NCI-H510A treated with DMSO at 0.1 percent for 48 hours (cell line): ENCODE measurements around the gene TPRKB.
A peak's percentile ranks its signal among the peaks of the same experiment; 100 is the strongest.
"Not testable (repeated sequence)": the region's sequence is repeated elsewhere in the genome, so short reads cannot be mapped to it uniquely, and the experiment has no call there.

Experiments used
- DNase-seq: peaks from one replicate; lab custom pipeline; 2025; lab: John Stamatoyannopoulos, UW

The TPRKB gene

GRCh38 chr2:73736855-73737779 is at the start of gene TPRKB:
TSS of gene TPRKB (minus strand) at chr2:73737345. CDS start at chr2:73734569, 2,776 bp downstream.
- DNase-seq: peak; percentile 94

DNA sequence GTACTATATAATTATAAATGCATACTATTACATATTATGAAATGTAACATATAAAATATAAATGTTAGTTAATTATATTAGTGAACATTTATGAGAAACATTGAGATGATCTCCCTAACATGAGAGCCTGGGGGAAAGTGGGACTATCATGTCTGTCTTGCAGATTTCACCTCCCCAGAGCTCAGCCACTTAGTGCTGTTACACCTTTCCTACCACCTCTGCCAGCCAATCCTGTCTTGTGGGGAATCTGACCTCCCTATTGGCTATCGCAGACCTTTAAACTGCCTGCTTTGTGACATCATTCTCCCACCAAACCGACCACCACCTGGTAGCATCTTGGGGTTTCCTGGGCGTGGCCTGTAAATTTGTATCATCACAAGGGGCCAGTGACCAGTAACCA is 46.7 kb upstream of the TPRKB start, which contains the start of gene C2orf78:
Gene C2orf78 (plus strand): TSS at position 301 of the 400 bp plus-strand sequence. CDS start 127 bp downstream, outside the sequence.
- not testable (repeated sequence) for DNase-seq

DNA sequence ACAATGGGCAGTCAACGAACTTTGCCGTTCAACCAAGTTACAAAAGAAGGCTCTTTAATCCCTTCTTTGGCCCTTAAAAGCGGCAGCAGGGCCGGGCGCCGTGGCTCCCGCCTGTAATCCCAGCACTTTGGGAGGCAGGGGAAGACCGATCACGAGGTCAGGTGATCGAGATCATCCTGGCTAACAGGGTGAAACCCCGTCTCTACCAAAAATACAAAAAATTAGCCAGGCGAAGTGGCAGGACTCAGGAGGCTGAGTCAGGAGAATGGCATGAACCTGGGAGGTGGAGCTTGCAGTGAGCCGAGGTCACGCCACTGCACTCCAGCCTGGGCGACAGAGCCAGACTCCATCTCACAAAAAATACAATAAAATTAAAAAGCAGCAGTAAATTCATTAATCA is 46.3 kb upstream of the TPRKB start:
- DNase-seq: not testable (repeated sequence)

DNA sequence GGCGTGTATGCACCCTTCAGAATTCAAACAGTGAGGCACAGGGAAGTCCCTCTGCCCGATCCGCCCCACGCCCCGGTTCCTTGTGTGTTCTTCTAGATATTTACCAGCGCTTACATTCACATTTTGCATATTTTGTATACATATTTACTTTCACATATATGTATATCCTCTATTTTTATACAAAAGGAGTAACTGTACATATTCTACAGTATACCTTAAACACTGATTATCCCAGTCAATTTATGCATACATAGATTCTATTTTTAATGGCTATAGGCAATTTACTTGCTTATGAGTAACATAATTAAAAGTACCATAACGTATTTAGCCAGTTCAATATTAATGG is 43.1 kb upstream of the TPRKB start:
- DNase-seq: no peak

GRCh38 chr2:73779467-73780236 is 42.5 kb upstream of the TPRKB start, which contains the start of gene DUSP11:
TSS of gene DUSP11 (minus strand) at chr2:73780103. CDS start at chr2:73779974, 129 bp downstream.
- peak; percentile 93 for DNase-seq

DNA sequence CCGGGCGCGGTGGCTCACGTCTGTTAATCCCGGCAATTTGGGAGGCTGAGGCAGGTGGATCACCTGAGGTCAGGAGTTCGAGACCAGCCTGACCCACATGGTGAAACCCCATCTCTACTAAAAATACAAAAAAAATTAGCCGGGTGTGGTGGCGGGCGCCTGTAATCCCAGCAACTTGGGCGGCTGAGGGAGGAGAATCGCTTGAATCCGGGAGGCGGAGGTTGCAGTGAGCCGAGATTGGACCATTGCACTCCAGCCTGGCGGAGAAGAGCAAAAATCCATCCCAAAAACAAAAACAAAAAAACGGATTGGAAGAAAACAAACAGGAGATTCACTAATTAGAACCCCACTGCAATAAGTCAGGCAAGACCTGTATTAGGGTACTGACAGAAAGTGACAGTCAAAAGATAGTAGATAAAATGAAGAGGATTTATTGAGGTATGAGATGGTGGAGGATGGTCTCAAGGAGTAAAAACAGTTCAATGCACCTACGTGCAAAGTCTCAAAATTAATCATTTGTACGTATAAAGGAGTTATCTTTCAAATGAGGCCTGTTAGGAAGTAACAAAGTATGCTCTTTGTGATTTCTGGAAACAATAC is 41.8 kb upstream of the TPRKB start:
- DNase-seq: not testable (repeated sequence)

- DNase-seq: no peak
Measured at GRCh38 chr2:73776869-73777519, 39.8 kb upstream of the TPRKB start.

DNA sequence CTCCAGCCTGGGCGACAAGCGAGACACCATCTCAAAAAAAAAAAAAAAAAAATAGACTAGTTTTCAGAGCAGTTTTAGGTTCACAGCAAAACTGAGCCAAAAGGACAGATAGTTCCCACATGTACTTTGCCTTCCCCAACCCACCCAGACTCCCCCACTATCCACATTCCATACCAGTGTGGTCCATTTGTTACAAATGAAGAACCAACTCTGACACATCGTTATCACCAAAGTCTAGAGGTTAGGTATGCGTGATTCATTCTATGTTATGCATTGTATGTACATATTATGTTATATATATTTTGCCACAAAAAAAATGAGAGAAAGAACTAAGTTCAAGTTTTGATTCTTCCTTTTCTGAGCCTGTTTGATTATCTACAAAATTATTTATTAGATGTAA is 39.2 kb upstream of the TPRKB start:
- DNase-seq: no peak

DNA sequence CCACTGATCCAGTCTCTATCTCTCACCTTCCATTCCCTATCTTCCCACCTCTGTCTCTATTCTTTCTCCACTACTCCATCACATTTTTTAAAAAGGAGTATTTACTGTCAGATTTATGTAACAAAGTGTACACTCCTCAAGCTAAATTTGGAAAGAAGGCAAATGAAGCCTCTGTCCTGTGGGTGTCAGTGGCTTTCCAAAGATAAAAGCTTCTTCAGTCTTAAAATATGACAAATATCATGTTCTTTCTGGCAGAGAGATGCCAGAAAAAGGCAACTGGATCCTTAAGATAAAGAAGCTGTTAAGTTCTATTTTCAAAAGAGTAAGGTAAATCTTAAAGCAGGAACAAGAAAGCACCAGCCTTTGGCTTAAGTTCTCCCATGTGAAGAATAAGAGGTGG is 35.7 kb upstream of the TPRKB start:
- no peak for DNase-seq

DNA sequence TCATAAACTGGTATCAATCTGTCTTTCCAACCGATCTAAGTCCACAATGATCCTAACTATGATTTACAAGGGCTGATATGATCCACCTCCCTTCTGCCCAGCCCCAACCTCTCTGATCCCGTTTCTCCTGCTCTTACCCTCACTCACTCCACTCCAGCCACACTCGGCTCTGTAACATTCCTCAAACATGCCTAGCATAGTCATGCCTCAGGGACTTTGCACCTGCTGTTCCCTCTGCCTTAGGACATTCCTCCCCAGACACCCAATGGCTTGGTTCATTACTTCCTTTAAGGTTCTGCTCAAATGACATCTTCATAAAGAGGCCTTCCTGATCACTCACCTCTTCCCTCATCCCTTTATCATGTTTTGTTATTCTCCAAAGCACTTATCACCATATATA is 33.6 kb upstream of the TPRKB start:
- no peak for DNase-seq

GRCh38 chr2:73766994-73767393 is 29.8 kb upstream of the TPRKB start:
- DNase-seq: no peak

- DNase-seq: no peak
Measured at GRCh38 chr2:73766349-73766748, 29.2 kb upstream of the TPRKB start.

DNA sequence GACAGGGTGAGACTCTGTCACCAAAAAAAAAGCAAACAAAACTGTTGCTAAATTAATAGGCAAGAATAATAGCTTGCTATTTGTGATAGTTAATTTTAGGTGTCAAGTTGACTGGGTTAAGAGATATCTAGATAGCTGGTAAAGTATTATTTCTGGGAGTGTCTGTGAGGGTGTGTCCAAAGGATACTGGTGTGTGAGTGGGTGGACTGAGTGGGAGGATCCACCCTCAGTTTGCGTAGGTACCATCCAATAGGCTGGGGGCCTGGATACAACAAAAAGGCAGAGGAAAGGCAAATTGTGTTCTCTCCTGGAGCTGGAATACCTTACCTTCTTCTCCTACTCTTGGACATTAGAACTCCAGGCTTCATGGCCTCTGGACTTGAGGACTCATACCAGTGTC is 27.8 kb upstream of the TPRKB start:
- no peak for DNase-seq

- no peak for DNase-seq
Measured at GRCh38 chr2:73762571-73762970, 25.4 kb upstream of the TPRKB start.

DNA sequence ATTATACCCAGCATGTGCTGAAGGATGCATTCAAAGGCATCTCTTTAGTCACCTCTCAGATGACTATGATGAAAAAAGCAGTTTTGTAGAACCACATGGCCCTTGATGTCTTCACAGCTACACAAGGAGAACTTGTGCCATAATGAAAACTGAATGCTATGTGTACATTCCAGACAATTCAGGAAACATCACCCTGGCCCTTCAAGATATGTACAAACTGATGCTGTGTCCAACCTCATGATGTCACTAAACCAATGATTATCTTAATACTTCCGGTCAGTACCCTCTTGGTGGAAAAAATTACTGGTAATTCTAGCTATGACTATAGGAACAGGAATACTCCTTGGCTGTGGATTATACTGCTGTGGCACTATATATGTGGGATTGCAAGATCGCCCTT is 22.8 kb upstream of the TPRKB start:
- no peak for DNase-seq

DNA sequence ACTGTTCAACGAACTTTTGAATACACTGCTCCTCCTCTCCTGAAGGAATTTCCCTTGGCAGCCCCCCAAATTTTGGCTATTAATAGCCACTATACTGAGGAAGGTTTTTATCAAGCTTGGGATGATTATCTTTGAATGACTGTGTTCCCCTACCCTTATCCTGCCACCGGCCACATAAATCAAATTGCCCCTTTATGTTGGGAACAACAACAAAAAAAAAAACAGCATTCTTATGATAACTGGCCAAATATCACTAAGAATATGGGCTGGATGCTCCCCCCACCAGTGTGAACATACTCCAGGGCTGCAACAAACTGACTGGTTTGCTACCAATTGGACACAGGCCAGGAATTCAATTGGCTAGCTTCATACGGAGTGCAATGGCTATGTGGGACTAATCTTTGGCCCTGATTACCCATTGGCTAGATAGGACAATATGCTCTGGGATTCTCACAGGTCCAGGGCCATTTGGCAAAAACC is 22.2 kb upstream of the TPRKB start:
- no peak for DNase-seq

DNA sequence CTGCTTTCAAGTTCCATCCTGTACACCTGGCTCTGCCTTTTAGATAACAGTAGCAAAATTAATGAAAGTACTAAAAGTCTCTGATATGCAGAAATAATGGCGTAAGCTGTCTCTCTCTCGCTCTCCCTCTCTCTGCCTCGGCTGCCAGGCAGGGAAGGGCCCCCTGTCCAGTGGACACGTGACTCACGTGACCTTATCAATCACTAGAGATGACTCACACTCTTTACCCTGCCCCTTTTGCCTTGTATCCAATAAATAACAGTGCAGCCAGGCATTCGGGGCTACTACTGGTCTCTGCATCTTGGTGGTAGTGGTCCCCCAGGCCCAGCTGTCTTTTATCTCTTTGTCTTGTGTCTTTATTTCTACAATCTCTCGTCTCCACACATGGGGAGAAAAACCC is 17.2 kb upstream of the TPRKB start:
- DNase-seq: not testable (repeated sequence)

- DNase-seq: no peak
Measured at GRCh38 chr2:73749314-73749713, 12.2 kb upstream of the TPRKB start.

DNA sequence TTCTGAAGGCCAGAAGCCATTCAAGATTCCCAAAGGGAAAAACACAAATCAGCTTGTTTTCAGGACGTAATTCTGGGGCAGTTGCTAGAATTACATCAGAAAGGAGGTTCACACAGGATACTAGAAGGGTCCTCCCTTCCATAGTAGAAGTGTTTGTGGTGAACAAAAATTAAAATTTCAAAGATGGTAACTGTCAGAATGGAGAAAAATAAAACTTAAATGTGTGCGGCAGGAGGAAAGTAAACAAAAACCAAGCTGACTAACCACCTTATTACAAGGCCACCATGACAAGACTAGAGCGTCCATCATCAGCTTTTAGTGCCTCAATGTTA is 9.7 kb upstream of the TPRKB start:
- no peak for DNase-seq

DNA sequence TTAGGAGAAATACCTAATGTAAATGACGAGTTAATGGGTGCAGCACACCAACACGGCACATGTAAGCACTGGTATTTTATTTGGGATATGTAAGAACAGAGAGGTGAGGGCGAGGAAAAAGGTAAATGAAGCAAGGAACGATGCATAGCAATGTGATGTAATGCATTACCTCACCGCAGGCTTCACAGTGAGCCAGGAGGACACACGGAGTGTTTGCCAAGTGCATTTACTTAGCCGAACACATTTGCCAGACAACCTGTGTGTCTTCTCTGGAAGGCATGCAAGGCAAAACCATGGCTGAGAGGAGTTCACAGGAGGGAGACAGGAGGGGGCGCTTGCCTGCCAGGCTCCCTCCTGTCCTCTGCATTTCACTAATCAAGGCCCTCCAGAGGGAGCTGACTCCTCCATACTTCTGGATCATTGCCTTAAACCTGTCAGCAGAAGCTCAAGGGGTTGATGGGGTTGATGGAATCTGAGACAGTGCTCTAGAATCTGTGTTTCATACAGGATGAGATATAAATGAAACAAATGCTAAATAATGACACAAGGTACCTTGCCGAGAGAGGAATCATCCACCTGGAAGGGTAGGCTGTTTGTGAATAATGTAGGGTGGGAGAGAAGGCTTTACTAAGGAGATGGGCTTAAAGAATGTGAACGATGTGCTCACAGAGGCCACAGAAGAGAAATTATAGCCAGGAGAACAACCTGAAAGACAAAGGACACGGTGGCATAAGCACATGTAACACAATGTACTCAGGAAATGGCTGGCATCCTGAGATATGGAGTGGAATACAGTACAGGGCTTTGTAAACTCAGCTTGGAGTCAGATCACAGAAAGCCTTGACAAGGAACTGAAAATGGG is 9.1 kb upstream of the TPRKB start:
- DNase-seq: no peak

DNA sequence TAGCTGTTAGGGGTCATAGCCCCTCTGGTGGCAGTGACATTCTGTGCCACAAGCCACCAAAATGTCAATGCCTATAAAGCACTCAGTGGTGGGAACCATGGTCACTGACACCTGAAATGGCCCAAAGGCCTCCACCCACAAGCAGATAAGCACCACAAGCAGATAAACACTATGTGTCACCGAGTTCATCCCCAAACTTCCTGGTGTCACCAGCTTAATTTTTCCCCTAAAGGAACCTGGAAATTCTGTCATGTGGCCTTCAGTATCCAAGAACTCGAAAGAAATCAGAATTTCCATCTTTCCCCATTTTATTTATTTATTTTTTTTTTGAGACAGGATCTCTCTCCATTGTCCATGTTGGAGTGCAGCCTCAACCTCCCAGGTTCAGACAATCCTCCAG is 3.6 kb upstream of the TPRKB start:
- no peak for DNase-seq
